Activated CD8-positive, alpha-beta memory T cell treated with anti-CD3 and anti-CD28 coated beads for 1 hour (primary cell): ENCODE data around the gene NDE1.
"Not testable (repeated sequence)": the region's sequence is repeated elsewhere in the genome, so short reads cannot be mapped to it uniquely, and the experiment has no call there.

Experiments
- DNase-seq, 2 donors: peaks; one replicate each; pipeline ENCODE4 v3.0.0-alpha.2; 2020; ENCODE audit warnings: low read depth in 1 of 2; ENCODE audit errors: extremely low read depth in 1 of 2

The NDE1 gene

DNA sequence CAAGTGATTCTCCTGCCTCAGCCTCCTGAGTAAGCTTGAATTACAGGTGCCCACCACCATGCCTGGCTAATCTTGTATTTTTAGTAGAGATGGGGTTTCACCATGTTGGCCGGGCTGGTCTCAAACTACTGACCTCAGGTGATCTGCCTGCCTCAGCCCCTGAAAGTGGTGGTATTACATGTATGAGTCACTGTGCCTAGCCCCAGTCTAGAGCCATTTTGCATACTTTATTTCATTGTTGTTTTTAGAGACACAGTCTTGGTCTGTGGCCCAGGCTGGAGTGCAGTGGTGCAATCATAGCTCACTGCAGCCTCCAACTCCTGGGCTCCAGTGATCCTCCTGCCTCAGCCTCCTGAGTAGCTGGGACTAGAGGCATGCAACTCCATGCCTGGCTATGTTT lies 42.5 kb downstream of the NDE1 start:
- not testable (repeated sequence) for DNase-seq

DNA sequence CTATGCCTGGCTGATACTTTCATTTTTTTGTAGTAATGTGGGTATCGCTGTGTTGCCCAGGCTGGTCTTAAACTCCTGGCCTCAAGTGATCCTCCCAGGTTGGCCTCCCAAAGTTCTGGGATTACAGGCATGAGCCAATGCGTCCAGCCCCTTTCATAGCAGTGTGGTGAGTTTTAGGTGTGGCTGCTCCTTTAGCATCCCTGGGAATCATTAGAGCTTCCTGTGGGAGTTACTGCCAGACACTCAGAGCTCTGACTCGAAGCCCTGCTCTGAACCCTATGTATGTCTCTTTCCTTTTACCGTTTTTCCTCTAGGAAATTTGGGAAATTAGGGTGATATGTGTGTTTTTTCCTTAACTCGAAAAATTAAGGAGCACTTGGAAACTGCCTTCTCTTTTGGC lies 44.5 kb downstream of the NDE1 start:
- no peak for DNase-seq

DNA sequence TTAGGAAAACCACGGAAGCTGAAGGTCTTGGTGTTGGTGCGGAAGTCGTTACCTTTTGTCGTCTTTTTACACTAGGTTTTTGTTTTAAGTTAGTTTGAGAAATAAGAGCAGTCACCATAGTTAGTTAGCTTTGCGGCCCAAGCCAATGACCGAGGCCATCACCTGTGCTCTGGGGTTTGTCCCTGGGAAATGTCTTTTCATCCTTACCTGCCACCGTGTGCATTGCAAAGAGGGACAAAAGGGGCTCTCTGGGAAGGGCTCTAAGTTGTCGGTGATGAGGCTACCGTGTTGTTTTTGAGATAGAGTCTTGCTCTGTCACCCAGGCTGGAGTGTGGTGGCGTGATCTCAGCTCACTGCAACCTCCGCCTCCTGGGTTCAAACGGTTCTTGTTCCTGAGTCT lies 49.8 kb downstream of the NDE1 start:
- DNase-seq: no peak

- no peak for DNase-seq
These were observed 51.3 kb downstream of the NDE1 start for GRCh38 chr16:15701367-15701766.

GRCh38 chr16:15701975-15702970 lies 52.2 kb downstream of the NDE1 start:
- DNase-seq: no peak

DNA sequence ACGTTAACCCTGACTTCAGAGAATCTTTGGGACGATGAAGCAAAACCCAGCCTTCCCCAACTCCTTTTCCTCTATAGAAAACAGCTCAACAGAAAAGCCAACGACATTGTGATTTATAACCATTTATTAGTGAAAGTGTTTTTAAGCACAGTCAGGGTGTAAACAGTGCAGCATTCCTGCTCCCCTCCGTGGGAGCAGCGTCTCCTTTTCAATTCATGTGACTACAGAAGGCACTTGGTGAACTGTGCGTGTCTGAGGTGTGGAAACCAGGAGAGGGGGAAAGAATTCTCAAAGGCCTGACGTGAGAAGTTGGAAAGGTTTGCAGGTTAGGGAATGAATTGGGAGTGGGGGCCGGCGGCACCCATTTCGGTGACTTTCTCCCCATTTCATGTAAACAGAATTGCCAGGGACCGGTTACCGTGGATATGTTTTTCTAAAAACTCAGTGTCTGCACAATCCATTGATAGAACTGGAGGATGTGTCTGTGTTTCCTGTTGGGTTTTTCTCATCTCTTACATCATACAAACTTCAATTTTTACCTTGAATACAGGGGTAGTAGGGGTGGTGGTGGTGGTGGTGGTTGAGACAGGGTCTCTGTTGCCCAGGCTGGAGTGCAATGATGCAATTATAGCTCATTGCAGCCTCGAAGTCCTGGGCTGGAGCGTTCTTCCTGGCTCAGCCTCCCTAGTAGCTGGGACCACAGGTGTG lies 53.1 kb downstream of the NDE1 start:
- DNase-seq: no peak

DNA sequence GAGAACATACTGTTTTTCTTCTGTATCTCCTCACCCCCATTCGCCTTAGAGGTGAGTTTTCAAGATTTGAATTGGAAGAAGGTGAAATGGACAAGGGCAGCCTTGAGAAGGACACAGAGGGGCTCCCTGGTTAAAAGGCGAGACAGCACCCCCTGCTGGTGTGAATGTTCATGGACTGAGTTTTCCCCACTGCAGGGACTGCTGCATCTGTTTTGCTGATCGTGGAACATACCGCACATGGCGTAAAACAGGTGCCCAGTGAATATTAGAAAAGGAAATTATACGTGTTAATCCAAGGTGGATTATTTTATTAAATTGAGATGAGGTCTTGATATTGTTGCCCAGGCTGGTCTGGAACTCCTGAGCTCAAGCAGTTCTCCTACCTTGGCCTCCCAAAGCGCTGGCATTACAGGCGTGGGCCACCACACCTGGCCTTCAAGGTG lies 54.5 kb downstream of the NDE1 start:
- peak; percentile 52 to 61 for DNase-seq

GRCh38 chr16:15705064-15705565 lies 55.1 kb downstream of the NDE1 start:
- no peak for DNase-seq

GRCh38 chr16:15707332-15707731 lies 57.3 kb downstream of the NDE1 start:
- DNase-seq: no peak

GRCh38 chr16:15708096-15708495 lies 58.1 kb downstream of the NDE1 start:
- DNase-seq: no peak

GRCh38 chr16:15708997-15709396 lies 59.0 kb downstream of the NDE1 start:
- DNase-seq: no peak

DNA sequence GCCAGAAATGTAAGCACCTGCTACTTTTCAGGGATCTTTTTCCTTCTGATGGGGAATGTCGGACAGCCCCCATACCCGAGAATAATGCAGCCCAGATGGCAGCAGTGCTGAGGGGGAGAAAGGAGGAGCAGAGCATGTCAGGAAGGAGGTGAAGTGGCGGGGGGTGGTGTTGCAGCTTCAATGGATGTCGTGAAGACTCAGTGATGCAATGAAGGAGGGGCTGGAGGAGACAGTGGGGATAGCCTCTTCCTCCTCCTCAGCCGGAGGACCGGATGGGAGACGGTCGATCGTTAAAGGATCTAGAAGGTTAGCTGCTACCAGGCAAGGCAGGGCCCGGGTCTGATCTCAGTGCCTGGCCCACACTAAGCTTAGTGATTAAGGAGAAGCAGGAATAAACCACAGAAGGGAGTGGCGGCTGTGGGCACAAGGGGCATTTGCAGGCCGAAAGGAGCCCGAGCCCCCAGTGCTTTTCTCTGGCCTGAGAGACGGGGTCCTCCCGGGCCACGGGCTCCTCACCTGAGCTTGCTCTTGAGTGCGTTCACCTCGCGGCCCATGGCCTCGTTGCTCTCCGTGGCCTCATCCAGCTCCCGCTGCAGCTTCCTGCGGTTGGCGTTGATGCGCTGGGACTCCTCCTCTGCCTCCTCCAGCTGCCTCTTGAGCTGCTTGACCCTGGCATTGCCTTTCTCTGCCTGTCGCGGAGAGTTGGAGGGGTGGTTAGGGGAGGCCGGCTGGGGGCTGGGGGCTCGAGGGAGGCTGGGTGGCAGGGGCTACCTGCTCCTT lies 64.5 kb downstream of the NDE1 start:
- no peak for DNase-seq

- no peak for DNase-seq
These were observed 65.2 kb downstream of the NDE1 start for GRCh38 chr16:15715221-15715620.

DNA sequence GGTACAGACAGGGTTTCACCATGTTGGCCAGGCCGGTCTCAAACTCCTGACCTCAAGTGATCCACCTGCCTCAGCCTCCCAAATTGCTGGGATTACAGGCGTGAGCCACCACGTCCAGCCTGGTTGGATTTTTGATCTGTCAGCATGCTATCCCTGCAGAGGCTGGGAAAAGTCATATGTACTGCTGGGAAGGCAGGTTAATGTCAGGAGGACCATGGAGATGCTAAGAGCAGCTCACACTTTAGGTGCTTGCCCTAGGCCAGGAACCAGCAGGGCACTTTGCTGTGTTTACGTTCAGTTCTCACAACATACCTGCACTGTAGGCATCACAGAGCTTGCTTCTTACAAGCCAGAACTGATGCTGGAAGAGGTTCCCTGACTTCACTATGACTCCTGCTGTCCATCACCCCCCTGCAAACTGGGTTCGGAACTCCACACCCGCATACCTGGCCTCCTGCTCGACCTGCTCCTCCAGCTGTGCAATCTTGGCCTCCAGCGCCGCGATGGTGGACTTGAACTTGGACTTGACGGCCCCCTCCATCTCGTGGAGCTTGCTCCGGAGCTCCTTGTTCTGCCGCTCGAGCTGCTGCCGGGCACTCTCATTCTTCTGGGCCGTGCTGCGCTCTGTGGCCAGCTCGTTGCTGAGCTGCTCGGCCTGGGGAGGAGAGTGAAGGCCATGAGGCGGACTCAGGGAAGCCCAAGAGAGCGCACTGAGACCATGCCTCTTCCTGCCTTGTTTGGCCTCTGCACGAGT lies 66.8 kb downstream of the NDE1 start:
- no peak for DNase-seq

DNA sequence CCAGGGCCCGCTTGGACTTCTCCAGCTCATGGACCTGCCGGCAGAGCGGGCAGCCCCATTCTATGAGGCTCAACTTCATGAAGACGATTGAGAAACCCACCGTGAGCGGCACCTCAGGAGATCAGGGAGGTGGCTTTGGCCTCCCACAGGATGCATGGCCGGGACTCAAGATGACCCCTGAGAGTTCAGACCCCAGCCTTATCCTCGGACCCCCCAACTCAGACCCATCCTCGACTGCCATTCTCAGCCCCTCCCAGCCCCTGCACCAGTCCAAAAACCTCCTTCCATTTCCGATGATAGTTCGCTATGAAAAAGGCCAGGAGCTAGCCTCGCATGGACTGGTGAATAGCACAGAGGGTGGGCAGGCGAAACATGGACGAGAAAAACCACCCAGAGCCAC lies 71.0 kb downstream of the NDE1 start:
- DNase-seq: no peak

DNA sequence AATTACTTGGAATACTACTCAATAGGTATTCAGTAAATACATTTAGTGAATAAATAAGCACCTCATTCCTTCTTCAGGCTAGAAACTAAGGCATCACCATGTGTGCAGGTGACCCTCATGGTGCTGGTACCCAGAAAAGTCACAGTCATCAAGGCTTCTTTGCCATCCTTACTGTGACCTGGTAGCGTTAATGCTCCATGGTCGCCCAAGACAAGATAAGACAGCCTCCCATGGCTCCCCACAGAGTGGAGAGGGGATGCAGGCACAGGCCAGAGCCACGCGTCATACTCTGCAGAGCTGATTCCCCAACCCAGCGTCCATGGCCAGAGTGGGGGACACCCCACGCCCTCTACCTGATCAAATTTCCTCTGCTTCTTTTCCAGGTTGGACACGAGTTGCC lies 73.8 kb downstream of the NDE1 start:
- no peak for DNase-seq

GRCh38 chr16:15725641-15726240 lies 75.7 kb downstream of the NDE1 start:
- no peak for DNase-seq

DNA sequence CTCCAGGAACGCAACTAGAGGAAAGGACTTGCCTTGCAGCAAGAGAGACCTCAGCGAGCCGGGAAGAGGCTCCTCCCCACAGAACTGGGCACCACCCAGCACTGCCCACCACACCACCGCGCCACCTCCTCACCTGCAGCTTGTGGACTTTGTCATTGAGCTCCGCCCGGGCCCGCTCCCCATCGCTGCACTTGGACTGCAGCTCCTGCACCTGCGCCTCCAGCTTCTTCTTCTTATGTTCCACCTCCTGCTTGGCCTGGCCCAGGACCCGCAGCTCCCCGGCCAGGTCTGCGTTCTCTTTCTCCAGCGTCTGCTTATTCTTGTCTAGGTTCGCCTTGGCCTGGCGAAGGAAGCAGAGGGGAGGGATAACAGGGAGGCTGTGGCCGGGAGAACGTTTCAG lies 76.7 kb downstream of the NDE1 start:
- no peak for DNase-seq

- not testable (repeated sequence) for DNase-seq
These were observed 77.7 kb downstream of the NDE1 start for GRCh38 chr16:15727697-15728096.

GRCh38 chr16:15729152-15729551 lies 79.1 kb downstream of the NDE1 start:
- no peak for DNase-seq
